K562 (cell line): ENCODE results near the gene PTPN14. TPM values are rescaled to one million over a fixed set of nuclear protein-coding genes. Genes with fewer than 3 reads are reported as not detected.

Experiments
- ATAC-seq: fragments of 200-7000 bp; cut with Tn5 transposase; 3 replicates; pipeline ENCODE4 v1.9.1; 2020; ENCODE audit warnings: moderate library complexity
- BruUV-seq: library from RNA; stranded (reverse); fragments of 400-500 nt; replicated peaks from 2 replicates; lab custom pipeline; 2021; lab: Mats Ljungman, UMichigan
- CTCF ChIA-PET: fragments of 300-600 bp; formaldehyde crosslinking; extraction: SDS; loops from one replicate; lab custom pipeline; 2021; ENCODE audit warnings: low intra/inter-chr PET ratio; lab: Yijun Ruan, JAX
- POLR2A ChIA-PET: fragments of 300-600, 350-650 bp; sonication (Branson Sonifier 250); formaldehyde crosslinking; extraction: SDS; loops from one replicate; lab custom pipeline; 2021; ENCODE audit warnings: antibody characterized with exemption, inconsistent platforms; lab: Yijun Ruan, JAX
- DNase-seq, 4 experiments: peaks; one replicate each; pipeline versions ENCODE4 v3.0.0 to v3.0.0-alpha.2; 2011 to 2018; ENCODE audit warnings: low spot score in 3 of 4, mixed read lengths in 3 of 4; ENCODE audit errors: extremely low read depth in 1 of 4
- FAIRE-seq: peaks from 2 replicates; lab custom pipeline; 2011; peaks lifted over from hg19 to GRCh38; lab: Jason Lieb, UNC
- H2AFZ ChIP-seq: 2 replicates; pipeline ENCODE4 v1.6.0; 2011; ENCODE audit warnings: low read depth, low read length, control low read depth, inconsistent platforms
- H3K27ac ChIP-seq: fragments of 200-600 bp; 3 replicates; pipeline ENCODE4 v1.8.0; 2011; ENCODE audit warnings: low read depth, mild to moderate bottlenecking, control low read depth, inconsistent platforms, low read length, moderate library complexity, mixed read lengths; ENCODE audit errors: extremely low read depth
- H3K27me3 ChIP-seq, 2 experiments: fragments of 300-600 bp in 1 of 2; 2 replicates in 1 of 2; 3 replicates in 1 of 2; pipeline versions ENCODE4 v1.6.0 to v1.8.0; 2011; ENCODE audit warnings: inconsistent platforms in 2 of 2, low read length in 2 of 2, mild to moderate bottlenecking in 1 of 2, mixed read lengths in 1 of 2, moderate library complexity in 1 of 2; ENCODE audit not compliant: control insufficient read depth in 2 of 2, insufficient read depth in 2 of 2
- H3K36me3 ChIP-seq: fragments of 300-600 bp; 3 replicates; pipeline ENCODE4 v1.8.0; 2011; ENCODE audit warnings: mild to moderate bottlenecking, low read length, inconsistent platforms; ENCODE audit not compliant: control insufficient read depth, insufficient read depth
- H3K4me1 ChIP-seq, 2 experiments: fragments of 200-600 bp in 1 of 2; replicated peaks in 1 of 2; 2 replicates in 1 of 2; 3 replicates in 1 of 2; pipeline versions ENCODE4 v1.5.1 to v1.8.0; 2011; ENCODE audit warnings: inconsistent platforms in 2 of 2, low read length in 2 of 2, mild to moderate bottlenecking in 1 of 2, mixed read lengths in 1 of 2, moderate library complexity in 1 of 2; ENCODE audit not compliant: control insufficient read depth in 2 of 2, insufficient read depth in 2 of 2
- H3K4me2 ChIP-seq: 2 replicates; pipeline ENCODE4 v1.6.1; 2011; ENCODE audit warnings: low read length, control low read depth, inconsistent platforms, mixed read lengths; ENCODE audit not compliant: insufficient read depth
- H3K4me3 ChIP-seq: fragments of 200-600 bp; sonication (generic), shearing (Covaris generic); 2 replicates; pipeline ENCODE4 v1.5.1; 2016; ENCODE audit warnings: control low read depth, inconsistent platforms
- H3K79me2 ChIP-seq: fragments of 200-600 bp; 3 replicates; pipeline ENCODE4 v1.8.0; 2011; ENCODE audit warnings: low read length, inconsistent platforms; ENCODE audit not compliant: control insufficient read depth, insufficient read depth
- H3K9ac ChIP-seq, 2 experiments: 2 replicates each; pipeline versions ENCODE4 v1.6.0 to v1.6.1; 2011; ENCODE audit warnings: low read depth in 2 of 2, low read length in 2 of 2, control low read depth in 1 of 2, inconsistent platforms in 1 of 2, mild to moderate bottlenecking in 1 of 2, mixed read lengths in 1 of 2; ENCODE audit not compliant: insufficient read depth in 1 of 2
- H3K9me1 ChIP-seq: one replicate; pipeline ENCODE4 v1.6.0; 2011; ENCODE audit warnings: inconsistent platforms, mild to moderate bottlenecking, low read length, moderate library complexity; ENCODE audit not compliant: control insufficient read depth, insufficient read depth
- H3K9me3 ChIP-seq: replicated peaks from 2 replicates; pipeline ENCODE4 v1.5.1; 2011; ENCODE audit warnings: low read depth, low read length, inconsistent platforms; ENCODE audit not compliant: control insufficient read depth, insufficient read depth
- H4K20me1 ChIP-seq: replicated peaks from 2 replicates; pipeline ENCODE4 v1.6.1; 2011; ENCODE audit warnings: low read length, inconsistent platforms, mixed read lengths; ENCODE audit not compliant: control insufficient read depth, insufficient read depth
- PTTG1 ChIP-seq: fragments of 450-650 bp; IDR thresholded peaks from 2 replicates; pipeline ENCODE4 v1.6.1; 2016; ENCODE audit warnings: low read depth, mild to moderate bottlenecking, missing genetic modification characterization, missing compliant biosample characterization
- WGBS: fragments of 100-300 bp; shearing (Covaris generic); methylation state at CpG from one replicate; pipeline ENCODE4 v1.1.6; 2016; ENCODE audit warnings: low coverage, mixed read lengths; ENCODE audit not compliant: insufficient coverage; ENCODE audit errors: missing lambda C conversion rate; 5-methylcytosine and 5-hydroxymethylcytosine counted together
- in situ Hi-C: fragments of 300-500 bp; cut with MboI; formaldehyde crosslinking; loops from 4 replicates; pipeline ENCODE4 v1.15.0; 2018; ENCODE audit warnings: inconsistent platforms, mixed read lengths
- intact Hi-C: fragments of 100-400 bp; cut with micrococcal nuclease; formaldehyde crosslinking; loops from 2 replicates; pipeline ENCODE4 v1.14.2; 2022
- polyA plus RNA-seq, 8 experiments: library from polyadenylated mRNA; depleted of rRNA in 4 of 8; stranded (reverse) in 5 of 8; unstranded in 3 of 8; fragments of >200 nt; fragmentation: Nextera tagmentation in 2 of 8; fragmentation: Illumina TruSeq in 1 of 8; extraction: Ambion mirVana in 2 of 8; extraction: Trizol in 1 of 8; gene quantifications; 2 replicates each; pipeline versions ENCODE4 v1.2.1 to v1.2.3, GENCODE V29; 2011 to 2014; ENCODE audit warnings: inconsistent platforms in 1 of 8, missing spikeins in 1 of 8
- total RNA-seq, 7 experiments: library from RNA; depleted of rRNA in 6 of 7; stranded (reverse); fragments of >200 nt in 6 of 7; fragmentation: Illumina TruSeq in 2 of 7; extraction: Trizol in 2 of 7; gene quantifications; 2 replicates each; pipeline versions ENCODE4 v1.2.1 to v1.2.3, GENCODE V29; 2011 to 2021; ENCODE audit warnings: low replicate concordance in 1 of 7
- TF ChIP-seq, protein P1 (sequence below): sonication (generic); formaldehyde crosslinking; IDR thresholded peaks from 2 replicates; pipeline ENCODE4 v1.8.1; 2023; ENCODE audit warnings: mild to moderate bottlenecking, missing genetic modification reagents
- TF ChIP-seq, protein P2 (sequence below), 2 experiments: fragments of 450-650 bp in 1 of 2; sonication (generic) in 1 of 2; formaldehyde crosslinking; conservative IDR thresholded peaks; 2 replicates each; pipeline versions ENCODE4 v1.4.0 to v1.8.1; 2020 to 2022; ENCODE audit warnings: mild to moderate bottlenecking in 1 of 2, missing genetic modification reagents in 1 of 2

The PTPN14 gene
- total and polyA plus RNA-seq, 9 of the 15 experiments (the other 6 are each of a cell fraction or from before 2014, with no cell fraction given) = 0.01 to 0.29 (median 0.04) TPM; not detected in 6

DNA sequence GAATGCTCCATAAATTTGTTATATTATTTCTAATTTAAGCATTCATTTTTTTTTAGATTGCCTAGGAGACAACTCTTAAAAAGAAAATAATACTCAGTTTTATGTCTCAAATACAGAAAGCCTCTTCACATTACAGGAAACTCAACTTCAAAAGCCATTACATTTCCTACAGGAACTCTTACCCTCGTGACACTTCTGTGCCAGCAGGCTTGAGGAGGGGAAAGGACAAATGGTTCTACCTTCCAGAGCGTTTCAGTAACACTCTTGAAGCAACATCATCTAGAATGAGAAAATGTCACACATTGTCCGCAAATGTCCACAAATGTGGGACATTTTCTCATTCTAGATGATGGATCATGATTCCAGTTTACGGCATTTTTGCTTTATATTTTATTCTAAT, 51.7 kb downstream of the PTPN14 start:
- no TSS peak for BruUV-seq
- FAIRE-seq = no peak
- Histone ChIP-seq H2AFZ (no peak overlapping the region), H3K4me1 (no peaks in the 10 kb centered on the region), H3K9ac (no peak overlapping the region), H3K9me3 (no peaks in the 10 kb centered on the region), H3K79me2 (no peaks in the 10 kb centered on the region), H3K36me3 (no peaks in the 10 kb centered on the region), H3K27me3 (peaks cover 12 to 18% of the 10 kb centered on the region in 2 experiments), H3K4me2 (no peak overlapping the region), H3K4me3 (no peak overlapping the region), H3K27ac (no peak overlapping the region), H3K9me1 (no peaks in the 10 kb centered on the region), H4K20me1 (no peaks in the 10 kb centered on the region)
- TF ChIP-seq, protein P1, sequence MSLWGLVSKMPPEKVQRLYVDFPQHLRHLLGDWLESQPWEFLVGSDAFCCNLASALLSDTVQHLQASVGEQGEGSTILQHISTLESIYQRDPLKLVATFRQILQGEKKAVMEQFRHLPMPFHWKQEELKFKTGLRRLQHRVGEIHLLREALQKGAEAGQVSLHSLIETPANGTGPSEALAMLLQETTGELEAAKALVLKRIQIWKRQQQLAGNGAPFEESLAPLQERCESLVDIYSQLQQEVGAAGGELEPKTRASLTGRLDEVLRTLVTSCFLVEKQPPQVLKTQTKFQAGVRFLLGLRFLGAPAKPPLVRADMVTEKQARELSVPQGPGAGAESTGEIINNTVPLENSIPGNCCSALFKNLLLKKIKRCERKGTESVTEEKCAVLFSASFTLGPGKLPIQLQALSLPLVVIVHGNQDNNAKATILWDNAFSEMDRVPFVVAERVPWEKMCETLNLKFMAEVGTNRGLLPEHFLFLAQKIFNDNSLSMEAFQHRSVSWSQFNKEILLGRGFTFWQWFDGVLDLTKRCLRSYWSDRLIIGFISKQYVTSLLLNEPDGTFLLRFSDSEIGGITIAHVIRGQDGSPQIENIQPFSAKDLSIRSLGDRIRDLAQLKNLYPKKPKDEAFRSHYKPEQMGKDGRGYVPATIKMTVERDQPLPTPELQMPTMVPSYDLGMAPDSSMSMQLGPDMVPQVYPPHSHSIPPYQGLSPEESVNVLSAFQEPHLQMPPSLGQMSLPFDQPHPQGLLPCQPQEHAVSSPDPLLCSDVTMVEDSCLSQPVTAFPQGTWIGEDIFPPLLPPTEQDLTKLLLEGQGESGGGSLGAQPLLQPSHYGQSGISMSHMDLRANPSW (CRISPR knock-in tag) = no peak
- TF ChIP-seq, protein P2, sequence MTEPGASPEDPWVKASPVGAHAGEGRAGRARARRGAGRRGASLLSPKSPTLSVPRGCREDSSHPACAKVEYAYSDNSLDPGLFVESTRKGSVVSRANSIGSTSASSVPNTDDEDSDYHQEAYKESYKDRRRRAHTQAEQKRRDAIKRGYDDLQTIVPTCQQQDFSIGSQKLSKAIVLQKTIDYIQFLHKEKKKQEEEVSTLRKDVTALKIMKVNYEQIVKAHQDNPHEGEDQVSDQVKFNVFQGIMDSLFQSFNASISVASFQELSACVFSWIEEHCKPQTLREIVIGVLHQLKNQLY (CRISPR knock-in tag; conservative IDR thresholded peaks at IDR 0.05) = no peak
- no peak for TF ChIP-seq PTTG1
- 0% methylated on average over 4 of the region's 4 CpGs for WGBS
- in situ Hi-C loops = no loop called here
- ChIA-PET CTCF (no interaction called here), POLR2A (no interaction called here)
- DNase-seq = no peak
- intact Hi-C loops = no loop called here
- no peak for ATAC-seq
